GM12878 (cell line): ENCODE measurements around the gene TLK2. TPM values are rescaled to one million over a fixed set of nuclear protein-coding genes. Genes with fewer than 3 reads are reported as not detected.

Experiments
- ATAC-seq: fragments of 200-7000 bp; cut with Tn5 transposase; 3 replicates; pipeline ENCODE4 v1.9.1; 2020; ENCODE audit warnings: mild to moderate bottlenecking, moderate library complexity
- BruUV-seq: library from RNA; stranded (reverse); fragments of 400-500 nt; replicated peaks from 2 replicates; lab custom pipeline; 2021; lab: Mats Ljungman, UMichigan
- CTCF ChIA-PET: fragments of 300-600 bp; sonication (Branson Sonifier 250); formaldehyde crosslinking; extraction: SDS; loops from one replicate; lab custom pipeline; 2021; ENCODE audit warnings: inconsistent platforms; lab: Yijun Ruan, JAX
- POLR2A ChIA-PET: fragments of 350-600 bp; formaldehyde crosslinking; extraction: SDS; loops from one replicate; lab custom pipeline; 2021; ENCODE audit warnings: inconsistent platforms; lab: Charles Lee
- RAD21 ChIA-PET: fragments of 300-600 bp; sonication (Branson Sonifier 250); formaldehyde crosslinking; loops from one replicate; lab custom pipeline; 2023; ENCODE audit warnings: antibody characterized with exemption; ENCODE audit not compliant: unreplicated experiment; lab: Charles Lee
- SMC1A ChIA-PET: fragments of 300-600 bp; sonication (Branson Sonifier 250); formaldehyde crosslinking; loops from one replicate; lab custom pipeline; 2023; ENCODE audit not compliant: unreplicated experiment, uncharacterized antibody; lab: Charles Lee
- DNase-seq: peaks from one replicate; pipeline ENCODE4 v3.0.0-alpha.2; 2011; ENCODE audit warnings: low read depth, low spot score
- FAIRE-seq: peaks from 3 replicates; lab custom pipeline; 2011; peaks lifted over from hg19 to GRCh38; lab: Jason Lieb, UNC
- H2AFZ ChIP-seq: 2 replicates; pipeline ENCODE4 v1.6.0; 2011; ENCODE audit warnings: low read depth, low read length, control low read depth; ENCODE audit not compliant: control insufficient read depth
- H3K27ac ChIP-seq: 2 replicates; pipeline ENCODE4 v1.5.1; 2011; ENCODE audit warnings: control low read depth; ENCODE audit not compliant: control insufficient read depth, insufficient read depth
- H3K27me3 ChIP-seq, 2 experiments: replicated peaks in 1 of 2; 2 replicates each; pipeline versions ENCODE4 v1.6.0 to v1.6.1; 2011; ENCODE audit warnings: low read length in 1 of 2; ENCODE audit not compliant: control insufficient read depth in 2 of 2, insufficient read depth in 2 of 2
- H3K36me3 ChIP-seq, 2 experiments: 2 replicates each; pipeline ENCODE4 v1.5.1; 2011; ENCODE audit warnings: low read length in 1 of 2; ENCODE audit not compliant: control insufficient read depth in 2 of 2, insufficient read depth in 2 of 2
- H3K4me1 ChIP-seq: 2 replicates; pipeline ENCODE4 v1.6.1; 2011; ENCODE audit warnings: mild to moderate bottlenecking, low read length, moderate library complexity, mixed read lengths; ENCODE audit not compliant: control insufficient read depth, insufficient read depth
- H3K4me2 ChIP-seq: 2 replicates; pipeline ENCODE4 v1.6.0; 2011; ENCODE audit warnings: control low read depth; ENCODE audit not compliant: control insufficient read depth, insufficient read depth
- H3K4me3 ChIP-seq: fragments of 200-600 bp; sonication (generic); 2 replicates; pipeline ENCODE4 v1.5.1; 2016
- H3K79me2 ChIP-seq: 2 replicates; pipeline ENCODE4 v1.6.0; 2011; ENCODE audit warnings: low read length; ENCODE audit not compliant: control insufficient read depth, insufficient read depth
- H3K9ac ChIP-seq: 2 replicates; pipeline ENCODE4 v1.8.0; 2011; ENCODE audit warnings: low read length, control low read depth, mixed read lengths; ENCODE audit not compliant: control insufficient read depth, insufficient read depth
- H3K9me3 ChIP-seq: replicated peaks from 3 replicates; pipeline ENCODE4 v1.5.1; 2011; ENCODE audit warnings: mild to moderate bottlenecking, low read length; ENCODE audit not compliant: control insufficient read depth, insufficient read depth
- H4K20me1 ChIP-seq: 2 replicates; pipeline ENCODE4 v1.6.0; 2011; ENCODE audit not compliant: control insufficient read depth, insufficient read depth
- BMI1 ChIP-seq: fragments of 450-650 bp; IDR thresholded peaks from 2 replicates; pipeline ENCODE4 v1.6.1; 2016; ENCODE audit warnings: mild to moderate bottlenecking, moderate library complexity, borderline replicate concordance
- CBX3 ChIP-seq: fragments of 200-600 bp; sonication (generic); IDR thresholded peaks from 2 replicates; pipeline ENCODE4 v1.6.1; 2016; ENCODE audit warnings: low read depth, borderline replicate concordance
- DPF2 ChIP-seq: fragments of 450-650 bp; IDR thresholded peaks from 2 replicates; pipeline ENCODE4 v1.6.1; 2017; ENCODE audit warnings: mild to moderate bottlenecking
- FOXK2 ChIP-seq: fragments of 450-650 bp; IDR thresholded peaks from 2 replicates; pipeline ENCODE4 v1.6.1; 2017; ENCODE audit warnings: mild to moderate bottlenecking, moderate library complexity
- NFYA ChIP-seq: IDR thresholded peaks from 2 replicates; pipeline ENCODE4 v1.6.1; 2011; ENCODE audit warnings: low read depth, mild to moderate bottlenecking, low read length, improper control_type of control experiment, borderline replicate concordance
- NKRF ChIP-seq: fragments of 450-650 bp; conservative IDR thresholded peaks from 2 replicates; pipeline ENCODE4 v1.6.1; 2017; ENCODE audit warnings: mild to moderate bottlenecking, moderate library complexity
- RBBP5 ChIP-seq: fragments of 200-600 bp; sonication (generic); conservative IDR thresholded peaks from 2 replicates; pipeline ENCODE4 v1.6.1; 2016
- RELB ChIP-seq: fragments of 450-650 bp; IDR thresholded peaks from 2 replicates; pipeline ENCODE4 v1.6.1; 2017; ENCODE audit warnings: low read depth, mild to moderate bottlenecking, moderate library complexity
- RFX5 ChIP-seq: IDR thresholded peaks from 2 replicates; pipeline ENCODE4 v1.6.1; 2011; ENCODE audit warnings: low read depth, low read length, improper control_type of control experiment
- SMC3 ChIP-seq: IDR thresholded peaks from 2 replicates; pipeline ENCODE4 v1.6.1; 2011; ENCODE audit warnings: low read length, improper control_type of control experiment, borderline replicate concordance
- SP1 ChIP-seq: IDR thresholded peaks from one replicate; pipeline ENCODE4 v1.6.1; 2011; ENCODE audit warnings: low read depth, low read length
- WRNIP1 ChIP-seq: IDR thresholded peaks from 2 replicates; pipeline ENCODE4 v1.6.1; 2011; ENCODE audit warnings: low read depth, low read length, improper control_type of control experiment, borderline replicate concordance
- ZNF207 ChIP-seq: fragments of 450-650 bp; IDR thresholded peaks from 2 replicates; pipeline ENCODE4 v1.6.1; 2014; ENCODE audit warnings: antibody characterized with exemption, mild to moderate bottlenecking, borderline replicate concordance
- ZNF384 ChIP-seq: IDR thresholded peaks from 2 replicates; pipeline ENCODE4 v1.6.1; 2012; ENCODE audit warnings: low read depth, mild to moderate bottlenecking, low read length, improper control_type of control experiment, borderline replicate concordance
- WGBS: methylation state at CpG from one replicate; pipeline ENCODE4 v1.1.6; 2016; ENCODE audit warnings: low lambda C conversion rate; ENCODE audit not compliant: insufficient replicate concordance, insufficient coverage; ENCODE audit errors: missing lambda C conversion rate; 5-methylcytosine and 5-hydroxymethylcytosine counted together
- in situ Hi-C: fragments of 300-500 bp; cut with MboI; formaldehyde crosslinking; loops from 9 replicates; pipeline ENCODE4 v1.14.3; 2018; ENCODE audit warnings: mixed read lengths
- intact Hi-C: fragments of 100-400 bp; cut with micrococcal nuclease; formaldehyde crosslinking; loops from one replicate; pipeline ENCODE4 v1.14.2; 2022; ENCODE audit not compliant: unreplicated experiment
- polyA plus RNA-seq, 11 experiments: library from polyadenylated mRNA; depleted of rRNA in 4 of 11; unstranded in 6 of 11; stranded (reverse) in 5 of 11; fragments of >200 nt; fragmentation: Nextera tagmentation in 4 of 11; fragmentation: Illumina TruSeq in 1 of 11; extraction: Ambion mirVana in 4 of 11; extraction: Trizol in 1 of 11; gene quantifications; 1 replicate in 1 of 11; 2 replicates in 10 of 11; pipeline versions ENCODE4 v1.2.1 to v1.2.3, GENCODE V29; 2011 to 2016; ENCODE audit warnings: inconsistent platforms in 2 of 11, missing spikeins in 2 of 11, low read depth in 1 of 11
- total RNA-seq, 4 experiments: library from RNA; depleted of rRNA in 3 of 4; stranded (reverse); fragments of >200 nt in 3 of 4; fragmentation: Illumina TruSeq in 1 of 4; extraction: Trizol in 1 of 4; gene quantifications; 2 replicates each; pipeline versions ENCODE4 v1.2.1 to v1.2.3, GENCODE V29; 2013 to 2021
- TF ChIP-seq, protein P1 (sequence below): fragments of 450-650 bp; IDR thresholded peaks from 2 replicates; pipeline ENCODE4 v1.6.1; 2018; ENCODE audit warnings: mild to moderate bottlenecking, low read depth, moderate library complexity; ENCODE audit not compliant: partially characterized antibody
- TF ChIP-seq, protein P2 (sequence below): fragments of 450-650 bp; IDR thresholded peaks from 2 replicates; pipeline ENCODE4 v1.6.1; 2017; ENCODE audit warnings: antibody characterized with exemption, mild to moderate bottlenecking, moderate library complexity

The TLK2 gene
- total and polyA plus RNA-seq, 10 of the 15 experiments (the other 5 are each of a cell fraction or from before 2014, with no cell fraction given), result 12.1 to 51.2 (median 27.5) TPM

GRCh38 chr17:62662855-62663254, 184.2 kb downstream of the TLK2 start:
- ChIA-PET SMC1A (no interaction called here), CTCF (no interaction called here), POLR2A (no interaction called here), RAD21 (no interaction called here)
- Histone ChIP-seq H3K9ac (no peak overlapping the region), H3K36me3 (no peaks in the 10 kb centered on the region), H3K27ac (no peak overlapping the region), H3K9me3 (peaks cover 6% of the 10 kb centered on the region; the same call in 2 of the 3 replicates), H3K79me2 (no peaks in the 10 kb centered on the region), H3K4me1 (no peaks in the 10 kb centered on the region), H4K20me1 (no peaks in the 10 kb centered on the region), H3K27me3 (no peaks in the 10 kb centered on the region; a peak in 1 of 4 replicates), H2AFZ (no peak overlapping the region), H3K4me3 (no peak overlapping the region), H3K4me2 (no peak overlapping the region)
- WGBS, result 60% methylated on average over 6 of the region's 6 CpGs
- in situ Hi-C loops (no loop called here), intact Hi-C loops (no loop called here)
- no peak for FAIRE-seq
- no TSS peak for BruUV-seq
- DNase-seq, result no peak
- ATAC-seq, result no peak
- TF ChIP-seq RELB, result no peak
- no peak for TF ChIP-seq CBX3
- no peak for TF ChIP-seq ZNF207
- TF ChIP-seq, protein P1, sequence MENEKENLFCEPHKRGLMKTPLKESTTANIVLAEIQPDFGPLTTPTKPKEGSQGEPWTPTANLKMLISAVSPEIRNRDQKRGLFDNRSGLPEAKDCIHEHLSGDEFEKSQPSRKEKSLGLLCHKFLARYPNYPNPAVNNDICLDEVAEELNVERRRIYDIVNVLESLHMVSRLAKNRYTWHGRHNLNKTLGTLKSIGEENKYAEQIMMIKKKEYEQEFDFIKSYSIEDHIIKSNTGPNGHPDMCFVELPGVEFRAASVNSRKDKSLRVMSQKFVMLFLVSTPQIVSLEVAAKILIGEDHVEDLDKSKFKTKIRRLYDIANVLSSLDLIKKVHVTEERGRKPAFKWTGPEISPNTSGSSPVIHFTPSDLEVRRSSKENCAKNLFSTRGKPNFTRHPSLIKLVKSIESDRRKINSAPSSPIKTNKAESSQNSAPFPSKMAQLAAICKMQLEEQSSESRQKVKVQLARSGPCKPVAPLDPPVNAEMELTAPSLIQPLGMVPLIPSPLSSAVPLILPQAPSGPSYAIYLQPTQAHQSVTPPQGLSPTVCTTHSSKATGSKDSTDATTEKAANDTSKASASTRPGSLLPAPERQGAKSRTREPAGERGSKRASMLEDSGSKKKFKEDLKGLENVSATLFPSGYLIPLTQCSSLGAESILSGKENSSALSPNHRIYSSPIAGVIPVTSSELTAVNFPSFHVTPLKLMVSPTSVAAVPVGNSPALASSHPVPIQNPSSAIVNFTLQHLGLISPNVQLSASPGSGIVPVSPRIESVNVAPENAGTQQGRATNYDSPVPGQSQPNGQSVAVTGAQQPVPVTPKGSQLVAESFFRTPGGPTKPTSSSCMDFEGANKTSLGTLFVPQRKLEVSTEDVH, result no peak
- TF ChIP-seq NKRF, result no peak
- no peak for TF ChIP-seq DPF2
- TF ChIP-seq NFYA, result no peak
- no peak for TF ChIP-seq SP1
- no peak for TF ChIP-seq SMC3
- no peak for TF ChIP-seq FOXK2
- TF ChIP-seq, protein P2, sequence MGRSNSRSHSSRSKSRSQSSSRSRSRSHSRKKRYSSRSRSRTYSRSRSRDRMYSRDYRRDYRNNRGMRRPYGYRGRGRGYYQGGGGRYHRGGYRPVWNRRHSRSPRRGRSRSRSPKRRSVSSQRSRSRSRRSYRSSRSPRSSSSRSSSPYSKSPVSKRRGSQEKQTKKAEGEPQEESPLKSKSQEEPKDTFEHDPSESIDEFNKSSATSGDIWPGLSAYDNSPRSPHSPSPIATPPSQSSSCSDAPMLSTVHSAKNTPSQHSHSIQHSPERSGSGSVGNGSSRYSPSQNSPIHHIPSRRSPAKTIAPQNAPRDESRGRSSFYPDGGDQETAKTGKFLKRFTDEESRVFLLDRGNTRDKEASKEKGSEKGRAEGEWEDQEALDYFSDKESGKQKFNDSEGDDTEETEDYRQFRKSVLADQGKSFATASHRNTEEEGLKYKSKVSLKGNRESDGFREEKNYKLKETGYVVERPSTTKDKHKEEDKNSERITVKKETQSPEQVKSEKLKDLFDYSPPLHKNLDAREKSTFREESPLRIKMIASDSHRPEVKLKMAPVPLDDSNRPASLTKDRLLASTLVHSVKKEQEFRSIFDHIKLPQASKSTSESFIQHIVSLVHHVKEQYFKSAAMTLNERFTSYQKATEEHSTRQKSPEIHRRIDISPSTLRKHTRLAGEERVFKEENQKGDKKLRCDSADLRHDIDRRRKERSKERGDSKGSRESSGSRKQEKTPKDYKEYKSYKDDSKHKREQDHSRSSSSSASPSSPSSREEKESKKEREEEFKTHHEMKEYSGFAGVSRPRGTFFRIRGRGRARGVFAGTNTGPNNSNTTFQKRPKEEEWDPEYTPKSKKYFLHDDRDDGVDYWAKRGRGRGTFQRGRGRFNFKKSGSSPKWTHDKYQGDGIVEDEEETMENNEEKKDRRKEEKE, result no peak
- TF ChIP-seq WRNIP1, result no peak
- TF ChIP-seq RFX5, result no peak
- TF ChIP-seq ZNF384, result no peak
- TF ChIP-seq RBBP5, result no peak
- TF ChIP-seq BMI1, result no peak
